NB4 (cell line): ENCODE data around the gene PLXDC2.

Experiments
- DNase-seq: peaks from one replicate; pipeline ENCODE4 v3.0.0; 2010; ENCODE audit warnings: low read depth
- H3K4me3 ChIP-seq: one replicate; pipeline ENCODE4 v1.5.1; 2011; ENCODE audit warnings: mild to moderate bottlenecking, low read depth, low read length, moderate library complexity
- CTCF ChIP-seq: IDR thresholded peaks from one replicate; pipeline ENCODE4 v1.5.1; 2012; ENCODE audit warnings: low read depth, low read length
- MAX ChIP-seq: IDR thresholded peaks from 2 replicates; pipeline ENCODE4 v1.6.1; 2011; ENCODE audit warnings: low read depth, low read length
- MYC ChIP-seq: IDR thresholded peaks from 2 replicates; pipeline ENCODE4 v1.6.1; 2011; ENCODE audit warnings: low read depth, low read length
- POLR2A ChIP-seq: IDR thresholded peaks from 2 replicates; pipeline ENCODE4 v1.6.1; 2011; ENCODE audit warnings: mild to moderate bottlenecking; ENCODE audit not compliant: insufficient read length; ENCODE audit errors: extremely low read depth

Gene PLXDC2

GRCh38 chr10:20288060-20288459, 471.8 kb downstream of the PLXDC2 start:
- TF ChIP-seq MYC (no peak), CTCF (no peak), POLR2A (no peak), MAX (no peak)
- no peak overlapping the region for H3K4me3 ChIP-seq
- no peak for DNase-seq

GRCh38 chr10:20289070-20289828, 473.0 kb downstream of the PLXDC2 start:
- no peak overlapping the region for H3K4me3 ChIP-seq
- DNase-seq: no peak
- no peak for TF ChIP-seq MYC
- TF ChIP-seq POLR2A: no peak
- no peak for TF ChIP-seq MAX
- no peak for TF ChIP-seq CTCF

- TF ChIP-seq POLR2A (no peak), MAX (no peak), MYC (no peak), CTCF (no peak)
- H3K4me3 ChIP-seq: no peak overlapping the region
- no peak for DNase-seq
Observed at GRCh38 chr10:20298417-20298816, 482.2 kb downstream of the PLXDC2 start.

GRCh38 chr10:20299034-20299736, 483.0 kb downstream of the PLXDC2 start:
- DNase-seq: no peak

GRCh38 chr10:20300735-20301134, 484.5 kb downstream of the PLXDC2 start:
- no peak for TF ChIP-seq MAX
- no peak for TF ChIP-seq CTCF
- TF ChIP-seq POLR2A: no peak
- no peak for TF ChIP-seq MYC
- DNase-seq: no peak
- H3K4me3 ChIP-seq: no peak overlapping the region

More at GRCh38 chr10:20299034-20299736, 483.0 kb downstream of the PLXDC2 start:
- no peak overlapping the region for H3K4me3 ChIP-seq
- TF ChIP-seq MAX (no peak), CTCF (no peak), MYC (no peak), POLR2A (no peak)
